Right ventricle myocardium inferior (tissue), 1 donor: ENCODE data around the gene MEAF6. TPM values are rescaled to one million over a fixed set of nuclear protein-coding genes. Genes with fewer than 3 reads are reported as not detected.

Experiments
- ATAC-seq: fragments of 200-7000 bp; cut with Tn5 transposase; one replicate; pipeline ENCODE4 v1.9.1; 2020; ENCODE audit warnings: mild to moderate bottlenecking, moderate library complexity
- DNase-seq: peaks from one replicate; pipeline ENCODE4 v3.0.0; 2021; ENCODE audit errors: missing footprints
- intact Hi-C: fragments of 100-400 bp; cut with DNase I; formaldehyde crosslinking; loops from one replicate; pipeline ENCODE4 v1.11.0; 2022
- total RNA-seq: library from RNA; stranded (reverse); fragmentation: NEBNext Ultra II Directional; extraction: Animal tissue kit (Norgen Biotek cat#: 25700); gene quantifications from one replicate; pipeline ENCODE4 v1.2.1, GENCODE V29; 2021
- donor health status: DM: no; HTN: yes; CAD: no; lungs with severe emphysema.

Gene MEAF6
- total RNA-seq, 1 donor from 2014 or later = 35.9 TPM

- DNase-seq = peak; percentile 39
- ATAC-seq = no peak
- intact Hi-C loops = loop anchor here (10.0 kb wide), 1 partner anchor 77 kb away; the partner anchor contains the start of genes DNALI1 and SNIP1
These were observed 36.6 kb downstream of the MEAF6 start for GRCh38 chr1:37477946-37478345.

GRCh38 chr1:37477198-37477931 is 37.2 kb downstream of the MEAF6 start:
- no peak for ATAC-seq
- intact Hi-C loops = loop anchor here (10.0 kb wide), 1 partner anchor 77 kb away; the partner anchor contains the start of genes DNALI1 and SNIP1
- peak; percentile 69 for DNase-seq

GRCh38 chr1:37476460-37477197 is 37.9 kb downstream of the MEAF6 start:
- ATAC-seq (peak; percentile 33), DNase-seq (peak; percentile 82)
- intact Hi-C loops = loop anchor here (10.0 kb wide), 1 partner anchor 78 kb away; the partner anchor contains the start of genes DNALI1 and SNIP1

- no peak for DNase-seq
- intact Hi-C loops = loop anchor here (10.0 kb wide), 1 partner anchor 79 kb away; the partner anchor contains the start of genes DNALI1 and SNIP1
These were observed 38.5 kb downstream of the MEAF6 start for GRCh38 chr1:37476087-37476452.

GRCh38 chr1:37475380-37476086 is 39.0 kb downstream of the MEAF6 start:
- no peak for DNase-seq
- intact Hi-C loops = loop anchor here (10.0 kb wide), 1 partner anchor 79 kb away; the partner anchor contains the start of genes DNALI1 and SNIP1
- no peak for ATAC-seq

More at GRCh38 chr1:37476087-37476452, 38.5 kb downstream of the MEAF6 start:
- ATAC-seq = no peak

- intact Hi-C loops = loop anchor here (5.0 to 10.0 kb wide), 2 partner anchors 80 to 212 kb away; partner anchors contain the start of genes DNALI1 and SNIP1
- DNase-seq = peak; percentile 75
- peak; percentile 8 for ATAC-seq
These were observed 39.7 kb downstream of the MEAF6 start for GRCh38 chr1:37474697-37475379.

- intact Hi-C loops = loop anchor here (5.0 to 10.0 kb wide), 2 partner anchors 81 to 213 kb away; partner anchors contain the start of genes DNALI1 and SNIP1
- peak; percentile 90 for ATAC-seq
- peak; percentile 97 for DNase-seq
These were observed 40.4 kb downstream of the MEAF6 start, which contains the start of gene ZC3H12A for GRCh38 chr1:37474046-37474696. ZC3H12A (plus strand) TSS chr1:37474580; CDS start chr1:37475497, 917 bp downstream.

- ATAC-seq (no peak), DNase-seq (peak; percentile 43)
- intact Hi-C loops = loop anchor here (5.0 to 10.0 kb wide), 2 partner anchors 81 to 214 kb away; partner anchors contain the start of genes DNALI1 and SNIP1
These were observed 41.0 kb downstream of the MEAF6 start for GRCh38 chr1:37473431-37474045.

- no peak for DNase-seq
- intact Hi-C loops = loop anchor here (5.0 to 10.0 kb wide), 2 partner anchors 82 to 214 kb away; partner anchors contain the start of genes DNALI1 and SNIP1
- no peak for ATAC-seq
These were observed 41.6 kb downstream of the MEAF6 start for GRCh38 chr1:37472994-37473393.

- no peak for ATAC-seq
- intact Hi-C loops = loop anchor here (5.0 to 10.0 kb wide), 2 partner anchors 83 to 215 kb away; partner anchors contain the start of genes DNALI1 and SNIP1
- peak; percentile 51 for DNase-seq
These were observed 42.3 kb downstream of the MEAF6 start for GRCh38 chr1:37472281-37472680.

- intact Hi-C loops = loop anchor here (5.0 to 10.0 kb wide), 2 partner anchors 83 to 216 kb away; partner anchors contain the start of genes DNALI1 and SNIP1
- ATAC-seq (peak; percentile 73), DNase-seq (peak; percentile 77)
These were observed 43.0 kb downstream of the MEAF6 start for GRCh38 chr1:37471345-37472231.

- ATAC-seq (no peak), DNase-seq (no peak)
- intact Hi-C loops = no loop called here
These were observed 45.2 kb downstream of the MEAF6 start for GRCh38 chr1:37469386-37469785.

- no peak for ATAC-seq
- intact Hi-C loops = no loop called here
- no peak for DNase-seq
These were observed 46.5 kb downstream of the MEAF6 start for GRCh38 chr1:37468037-37468436.

GRCh38 chr1:37465593-37466517 is 48.7 kb downstream of the MEAF6 start:
- intact Hi-C loops = no loop called here
- ATAC-seq = no peak

GRCh38 chr1:37464443-37464842 is 50.1 kb downstream of the MEAF6 start:
- ATAC-seq = no peak
- intact Hi-C loops = no loop called here

More at GRCh38 chr1:37465593-37466517, 48.7 kb downstream of the MEAF6 start:
- DNase-seq = peak; percentile 8

More at GRCh38 chr1:37464443-37464842, 50.1 kb downstream of the MEAF6 start:
- DNase-seq = peak; percentile 1
